Fibroblast of skin of scalp (primary cell): ENCODE data around the gene PERM1.
"Not testable (repeated sequence)": the region's sequence is repeated elsewhere in the genome, so short reads cannot be mapped to it uniquely, and the experiment has no call there.

Experiments
- DNase-seq: peaks from one replicate; pipeline ENCODE4 v3.0.0-alpha.2; 2013

The PERM1 gene

GRCh38 chr1:978069-978834, 3.6 kb downstream of the PERM1 start:
- no peak for DNase-seq

- not testable (repeated sequence) for DNase-seq
Measured at GRCh38 chr1:976791-977190, 5.1 kb downstream of the PERM1 start.

DNA sequence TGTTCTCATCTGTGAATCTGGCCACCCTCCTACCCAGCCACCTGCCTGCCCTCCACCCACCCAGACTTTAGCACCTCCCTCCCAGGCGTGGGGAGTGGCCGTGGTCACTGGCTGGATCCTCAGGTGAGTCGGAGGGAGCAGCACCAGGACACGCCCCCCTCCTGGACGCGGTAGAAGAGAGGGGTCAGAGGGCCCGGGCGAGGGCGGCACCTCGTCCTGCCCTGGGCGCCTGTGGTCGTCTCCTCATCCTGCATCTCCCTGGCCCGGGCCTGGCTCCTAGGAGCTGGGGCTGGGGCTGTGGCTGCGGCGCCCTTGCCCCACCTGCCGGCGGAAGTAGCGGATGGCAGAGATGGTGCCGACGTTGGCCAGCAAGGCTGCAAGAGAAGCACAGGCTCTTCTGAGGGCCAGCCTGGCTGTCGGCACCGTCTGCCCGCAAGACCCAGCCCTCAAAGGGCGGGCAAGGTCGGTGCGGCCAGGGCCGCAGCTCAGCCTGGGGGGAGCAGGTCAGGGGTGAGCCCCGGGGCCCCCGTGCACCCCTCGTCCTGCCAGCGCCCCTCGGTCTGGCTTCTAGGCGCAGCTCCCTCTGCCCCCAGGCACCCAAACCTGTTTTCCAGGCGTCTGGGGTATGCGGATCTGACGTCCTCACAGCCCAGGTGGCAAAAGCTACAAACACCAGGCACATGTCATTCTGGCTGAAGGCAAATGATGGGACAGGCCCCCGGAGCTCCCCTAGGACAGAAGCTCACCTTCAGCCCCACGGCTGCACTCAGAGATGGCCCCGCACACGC, 5.8 kb downstream of the PERM1 start:
- DNase-seq: peak; percentile 52

GRCh38 chr1:975365-975764, 6.5 kb downstream of the PERM1 start:
- no peak for DNase-seq

GRCh38 chr1:974687-975328, 7.1 kb downstream of the PERM1 start:
- DNase-seq: no peak

GRCh38 chr1:974293-974640, 7.6 kb downstream of the PERM1 start:
- DNase-seq: no peak

DNA sequence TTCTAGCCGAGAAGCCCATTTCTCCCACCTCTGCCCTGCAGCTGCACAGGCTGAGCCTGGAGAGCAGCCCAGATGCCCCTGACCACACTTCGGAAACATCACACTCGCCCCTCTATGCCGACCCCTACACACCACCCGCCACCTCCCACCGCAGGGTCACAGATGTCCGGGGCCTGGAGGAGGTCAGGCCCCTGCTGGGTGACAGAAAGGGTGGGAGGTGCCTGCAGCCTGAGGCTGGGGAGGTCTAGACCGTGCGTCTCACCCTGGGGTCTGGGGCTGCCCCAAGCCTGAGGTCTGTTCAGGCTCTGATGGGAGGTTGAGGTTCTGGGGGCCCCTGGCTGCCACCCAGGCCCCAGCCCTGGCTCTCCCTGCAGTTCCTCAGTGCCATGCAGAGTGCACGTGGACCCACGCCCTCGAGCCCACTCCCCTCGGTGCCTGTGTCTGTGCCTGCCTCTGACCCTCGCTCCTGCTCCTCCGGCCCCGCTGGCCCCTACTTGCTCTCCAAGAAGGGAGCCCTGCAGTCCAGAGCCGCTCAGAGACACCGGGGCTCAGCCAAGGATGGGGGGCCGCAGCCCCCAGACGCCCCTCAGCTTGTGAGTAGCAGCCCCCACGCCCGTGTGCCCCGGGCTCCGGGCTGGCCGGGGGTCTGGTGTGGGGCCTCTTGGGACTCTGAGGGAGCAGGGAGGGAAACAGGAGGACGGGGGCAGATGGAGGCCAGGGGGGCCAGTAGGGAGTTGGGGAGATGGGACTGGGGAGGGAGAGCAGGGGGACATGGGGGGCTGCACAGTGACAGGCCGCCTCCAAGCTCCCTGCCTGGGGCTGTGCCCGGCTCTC, 8.2 kb downstream of the PERM1 start:
- no peak for DNase-seq

DNA sequence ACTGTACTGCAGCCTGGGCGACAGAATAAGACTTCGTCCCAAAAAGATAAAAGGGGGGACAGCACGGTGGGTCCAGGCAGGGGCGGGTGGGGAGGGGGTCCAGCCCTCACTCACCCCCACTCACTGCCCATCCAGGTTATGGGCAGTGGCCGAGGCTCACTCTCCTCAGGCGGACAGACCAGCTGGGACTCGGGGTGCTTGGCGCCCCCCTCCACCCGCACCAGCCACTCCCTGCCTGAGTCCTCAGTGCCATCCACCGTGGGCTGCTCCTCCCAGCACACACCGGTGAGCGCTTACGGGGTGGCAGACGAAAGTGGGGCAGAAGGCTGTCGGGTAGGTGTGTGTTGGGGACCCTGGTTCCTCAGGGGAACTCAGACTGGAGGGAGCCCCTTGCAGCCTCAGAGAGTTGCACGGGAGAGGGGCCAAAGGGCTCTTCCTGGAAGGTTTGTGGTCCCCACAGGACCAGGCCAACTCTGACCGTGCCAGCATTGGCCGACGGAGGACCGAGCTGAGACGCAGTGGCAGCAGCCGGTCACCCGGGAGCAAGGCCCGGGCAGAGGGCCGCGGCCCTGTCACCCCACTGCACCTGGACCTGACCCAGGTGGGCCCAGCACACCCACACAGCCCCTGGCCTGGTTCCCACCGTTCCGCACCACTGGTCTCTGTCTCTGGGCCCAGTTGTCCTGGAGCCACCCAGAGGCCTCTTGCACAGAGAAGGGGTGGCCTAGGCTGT, 9.0 kb downstream of the PERM1 start:
- no peak for DNase-seq

GRCh38 chr1:971751-972506, 10.0 kb downstream of the PERM1 start:
- no peak for DNase-seq

GRCh38 chr1:970973-971730, 10.7 kb downstream of the PERM1 start:
- DNase-seq: no peak

GRCh38 chr1:970242-970972, 11.5 kb downstream of the PERM1 start:
- DNase-seq: no peak

DNA sequence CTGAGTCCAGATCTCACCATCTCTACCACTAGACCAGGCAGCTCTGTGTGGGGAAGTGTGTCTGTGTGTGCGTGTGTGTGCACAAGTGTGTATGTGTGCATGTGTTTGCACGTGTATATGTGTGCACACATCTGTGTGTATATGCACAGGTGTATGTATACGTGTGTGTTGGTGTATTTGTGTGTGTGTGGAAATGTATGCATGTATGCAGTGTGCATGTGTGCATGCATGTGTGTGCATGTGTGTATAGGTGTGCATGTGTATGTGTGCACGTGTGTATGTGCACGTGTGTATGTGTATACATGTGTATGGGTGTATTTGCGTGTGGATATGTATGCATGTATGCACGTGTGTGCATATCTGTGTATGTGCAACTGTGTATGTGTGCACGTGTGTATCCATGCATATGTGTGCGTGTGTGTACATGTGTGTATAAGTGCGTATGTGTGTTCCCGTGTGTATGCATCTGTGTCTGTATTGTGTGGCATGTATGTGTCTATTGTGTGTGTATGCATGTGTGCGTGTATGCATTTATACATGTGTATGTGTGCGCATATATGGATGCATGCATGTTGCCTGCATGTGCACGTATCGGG, 12.5 kb downstream of the PERM1 start:
- DNase-seq: no peak

GRCh38 chr1:967466-968343, 14.2 kb downstream of the PERM1 start:
- DNase-seq: no peak

GRCh38 chr1:966704-967300, 15.1 kb downstream of the PERM1 start:
- DNase-seq: peak; percentile 65

DNA sequence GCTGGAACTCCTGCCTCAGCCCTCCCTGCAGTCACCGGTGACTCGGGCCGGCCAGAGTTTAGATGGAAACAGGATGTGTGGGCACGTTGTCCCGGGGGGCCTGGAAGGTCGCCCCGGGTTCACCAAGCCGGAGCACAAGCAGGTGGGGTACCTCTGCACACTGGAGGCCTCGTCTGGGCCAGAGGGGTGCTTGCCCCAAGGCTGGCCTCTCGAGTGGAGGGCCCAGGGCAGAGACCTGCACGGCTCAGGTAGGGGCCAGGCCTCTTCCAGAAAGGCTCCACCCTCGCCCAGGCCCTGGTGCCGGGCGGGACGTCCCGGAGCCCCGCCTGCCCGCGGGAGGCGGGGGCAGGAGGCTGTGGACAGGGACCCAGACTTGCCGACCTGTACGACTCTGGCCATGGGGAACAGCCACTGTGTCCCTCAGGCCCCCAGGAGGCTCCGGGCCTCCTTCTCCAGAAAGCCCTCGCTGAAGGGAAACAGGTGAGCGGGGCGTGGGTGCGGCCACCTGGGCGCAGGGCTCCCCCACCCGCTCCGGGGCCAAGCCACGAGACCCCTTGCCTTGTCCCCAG, 15.7 kb downstream of the PERM1 start, which contains the start of gene PLEKHN1:
Gene PLEKHN1, plus strand, starts transcription at position 348 of the 569 bp plus-strand sequence. Its CDS starts 50 bp downstream, at position 398.
- no peak for DNase-seq

DNA sequence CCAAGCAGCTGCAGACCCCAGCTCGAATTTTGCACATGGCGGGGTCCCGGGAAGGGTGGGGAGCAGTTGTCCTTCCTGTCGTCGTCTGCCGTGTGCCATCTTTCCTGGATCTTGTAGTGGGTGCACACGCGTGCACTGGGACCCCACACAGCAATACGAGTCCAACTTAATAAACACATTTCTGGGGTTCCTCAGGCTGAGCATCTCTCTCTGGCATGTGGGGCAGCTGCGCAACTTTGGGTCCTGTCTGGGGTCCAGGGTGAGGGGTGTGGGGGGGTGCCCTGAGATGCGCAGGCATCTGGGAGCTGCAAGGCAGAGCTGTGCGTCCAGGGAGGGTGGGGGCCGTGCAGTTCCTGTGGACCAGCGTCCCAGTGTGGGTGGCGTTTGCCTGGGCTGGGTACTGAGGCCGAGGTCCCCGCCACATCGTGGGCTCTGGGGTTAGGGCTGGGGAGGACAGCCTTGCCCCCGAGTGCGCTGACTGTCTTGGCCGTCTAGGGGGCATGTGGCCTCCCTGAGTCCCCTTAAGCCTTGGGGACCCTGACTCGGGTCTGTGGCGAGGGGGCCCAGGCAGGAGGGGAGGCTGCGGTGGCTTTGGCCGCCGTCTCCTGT, 16.3 kb downstream of the PERM1 start:
- no peak for DNase-seq
